PFSK-1 (cell line): ENCODE results near the gene NSMF.

ENCODE experiments used
- FOXP2 ChIP-seq: optimal IDR thresholded peaks from 2 replicates; pipeline ENCODE3; 2011; ENCODE audit warnings: borderline replicate concordance, control low read depth, inconsistent platforms; ENCODE audit not compliant: insufficient read depth; ENCODE audit errors: extremely low read length, extremely low read depth
- POLR2AphosphoS5 ChIP-seq: IDR thresholded peaks from 2 replicates; pipeline ENCODE4 v1.6.1; 2012; ENCODE audit warnings: low read depth, mild to moderate bottlenecking, control low read depth, low read length, moderate library complexity
- REST ChIP-seq, 2 experiments: IDR thresholded peaks; 2 replicates each; pipeline versions ENCODE4 v1.6.1 to v1.8.0; 2011 to 2012; ENCODE audit warnings: low read depth in 2 of 2, low read length in 2 of 2, control low read depth in 1 of 2, inconsistent platforms in 1 of 2, mild to moderate bottlenecking in 1 of 2, moderate library complexity in 1 of 2; ENCODE audit not compliant: insufficient read depth in 1 of 2
- SIN3A ChIP-seq: IDR thresholded peaks from 2 replicates; pipeline ENCODE4 v1.6.1; 2012; ENCODE audit warnings: mild to moderate bottlenecking, low read length, moderate library complexity, borderline replicate concordance; ENCODE audit not compliant: insufficient read depth
- TAF1 ChIP-seq: IDR thresholded peaks from 2 replicates; pipeline ENCODE4 v1.6.1; 2012; ENCODE audit warnings: low read length, control low read depth, borderline replicate concordance; ENCODE audit not compliant: insufficient read depth

- TF ChIP-seq POLR2AphosphoS5 = no peak
- no peak for TF ChIP-seq REST (IDR thresholded peaks at IDR 0.05; ENCODE audit: insufficient read depth in 1 of 2, low read depth in 2 of 2, low read length in 2 of 2)
- TF ChIP-seq TAF1 = no peak
- no peak for TF ChIP-seq SIN3A
- TF ChIP-seq FOXP2 = no peak
These were observed 8.8 kb upstream of the NSMF start for GRCh38 chr9:137467896-137468295.
